Suppressor macrophage treated with lipopolysaccharide for 4 hours (primary cell): Measurements from ENCODE around the gene HTR2A.
A peak's percentile ranks its signal among the peaks of the same experiment; 100 is the strongest.
"Not testable (repeated sequence)": the region's sequence is repeated elsewhere in the genome, so short reads cannot be mapped to it uniquely, and the experiment has no call there.

Experiments used
- DNase-seq: peaks from one replicate; pipeline ENCODE4 v3.0.0-alpha.2; 2020

HTR2A gene

GRCh38 chr13:46866150-46866549 lies 30.7 kb downstream of the HTR2A start:
- peak; percentile 58 for DNase-seq

GRCh38 chr13:46864941-46865340 lies 31.9 kb downstream of the HTR2A start:
- DNase-seq: peak; percentile 28

GRCh38 chr13:46861959-46862358 lies 34.9 kb downstream of the HTR2A start:
- DNase-seq: no peak

- DNase-seq: peak; percentile 9
Observed at GRCh38 chr13:46860722-46861121, 36.1 kb downstream of the HTR2A start.

GRCh38 chr13:46858776-46859175 lies 38.1 kb downstream of the HTR2A start:
- DNase-seq: no peak

- no peak for DNase-seq
Observed at GRCh38 chr13:46858163-46858562, 38.7 kb downstream of the HTR2A start.

- DNase-seq: no peak
Observed at GRCh38 chr13:46855664-46856063, 41.2 kb downstream of the HTR2A start.

GRCh38 chr13:46855166-46855565 lies 41.7 kb downstream of the HTR2A start:
- DNase-seq: peak; percentile 84

- no peak for DNase-seq
Observed at GRCh38 chr13:46852168-46852567, 44.7 kb downstream of the HTR2A start.

- peak; percentile 54 for DNase-seq
Observed at GRCh38 chr13:46850214-46850613, 46.6 kb downstream of the HTR2A start.

- no peak for DNase-seq
Observed at GRCh38 chr13:46846726-46847125, 50.1 kb downstream of the HTR2A start.

GRCh38 chr13:46845146-46845545 lies 51.7 kb downstream of the HTR2A start:
- no peak for DNase-seq

GRCh38 chr13:46844431-46844830 lies 52.4 kb downstream of the HTR2A start:
- DNase-seq: no peak

- DNase-seq: no peak
Observed at GRCh38 chr13:46839399-46839798, 57.5 kb downstream of the HTR2A start.

- no peak for DNase-seq
Observed at GRCh38 chr13:46834657-46835056, 62.2 kb downstream of the HTR2A start.

GRCh38 chr13:46831588-46832194 lies 65.2 kb downstream of the HTR2A start:
- DNase-seq: peak; percentile 70

GRCh38 chr13:46830405-46831005 lies 66.3 kb downstream of the HTR2A start:
- no peak for DNase-seq

GRCh38 chr13:46822551-46822950 lies 74.3 kb downstream of the HTR2A start:
- DNase-seq: no peak

GRCh38 chr13:46817838-46818476 lies 78.9 kb downstream of the HTR2A start:
- no peak for DNase-seq

- DNase-seq: peak; percentile 25
Observed at GRCh38 chr13:46817095-46817494, 79.8 kb downstream of the HTR2A start.

- DNase-seq: no peak
Observed at GRCh38 chr13:46816371-46816770, 80.5 kb downstream of the HTR2A start.

GRCh38 chr13:46812301-46812797 lies 84.5 kb downstream of the HTR2A start:
- peak; percentile 12 for DNase-seq

GRCh38 chr13:46810440-46810839 lies 86.4 kb downstream of the HTR2A start:
- no peak for DNase-seq

- DNase-seq: not testable (repeated sequence)
Observed at GRCh38 chr13:46804921-46805320, 91.9 kb downstream of the HTR2A start.
